MV-4-11 (cell line): ENCODE data around the gene MAST4.

ENCODE experiments used
- DNase-seq: peaks from one replicate; lab custom pipeline; 2025; lab: John Stamatoyannopoulos, UW

MAST4 gene

DNA sequence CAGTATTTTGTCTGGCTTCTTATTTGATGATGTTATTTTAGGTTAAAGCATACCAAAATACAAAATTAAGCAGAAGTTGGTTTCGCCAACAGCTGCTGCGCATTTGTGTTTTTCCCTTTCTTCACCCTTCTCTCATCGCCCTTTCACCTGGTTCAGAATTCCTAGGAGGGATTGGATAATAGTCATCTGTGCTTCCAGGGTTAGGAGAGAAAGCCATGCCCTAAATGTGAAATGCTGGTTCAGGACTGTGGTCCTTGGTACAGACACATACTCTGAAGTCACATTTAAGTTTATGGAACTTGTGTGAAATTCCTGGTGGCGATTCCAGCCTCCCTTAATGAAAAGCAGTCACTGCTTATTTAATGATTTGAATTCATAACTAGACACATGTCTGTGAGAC is 7.7 kb downstream of the MAST4 start:
- DNase-seq: no peak

DNA sequence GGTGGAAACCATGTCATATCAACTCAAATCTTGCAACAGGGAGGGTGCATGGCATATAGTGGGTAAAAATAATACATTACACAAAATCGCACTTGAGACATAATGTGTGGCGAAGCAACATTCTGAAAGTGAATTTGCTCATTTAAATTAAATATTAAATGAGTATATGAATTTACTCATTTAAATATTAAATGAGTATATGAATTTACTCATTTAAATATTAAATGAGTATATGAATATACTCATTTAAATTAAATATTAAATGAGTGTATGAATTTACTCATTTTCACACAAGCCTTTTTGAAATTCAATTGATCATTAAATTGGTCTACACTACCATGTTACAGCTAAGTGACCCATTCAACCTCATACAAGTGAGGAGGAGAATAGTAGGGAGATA is 10.5 kb downstream of the MAST4 start:
- DNase-seq: no peak

DNA sequence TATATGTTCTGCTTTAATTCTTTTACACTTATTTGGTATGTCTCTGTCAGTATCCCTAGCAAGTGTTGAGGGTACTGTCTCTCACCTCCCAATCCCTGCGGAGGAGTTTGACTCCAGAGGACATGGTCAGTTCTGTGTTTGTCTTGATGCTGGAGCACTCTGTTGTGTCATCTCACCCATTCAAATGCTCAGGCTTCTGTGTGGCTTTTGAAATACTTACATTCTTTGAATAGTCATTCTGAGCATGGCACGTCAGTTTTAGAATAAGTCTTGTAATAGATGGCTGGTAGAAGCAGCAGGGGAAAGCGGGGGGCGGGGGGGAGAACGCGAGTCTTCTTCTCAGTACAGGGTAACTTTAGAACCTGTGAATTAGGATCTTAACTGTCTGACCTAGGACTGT is 12.3 kb downstream of the MAST4 start:
- DNase-seq: no peak

DNA sequence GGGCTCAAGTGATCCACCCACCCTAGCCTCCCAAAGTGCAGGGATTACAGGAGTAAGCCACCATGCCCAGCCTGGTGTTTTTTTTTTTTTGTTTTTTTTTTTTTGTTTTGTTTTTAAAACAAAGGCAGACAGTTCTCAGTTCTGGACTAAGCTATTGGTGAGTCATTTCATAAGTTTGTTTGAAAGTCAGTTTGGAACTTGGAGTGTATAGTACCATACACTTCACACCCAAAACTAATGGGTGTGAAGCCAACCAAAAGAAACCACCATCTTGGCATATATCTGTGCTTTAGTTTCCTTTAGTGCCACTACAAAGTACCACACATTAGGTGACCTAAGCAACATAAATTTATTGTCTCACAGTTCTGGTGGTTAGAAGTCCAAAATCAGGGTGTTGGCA is 13.4 kb downstream of the MAST4 start:
- no peak for DNase-seq

DNA sequence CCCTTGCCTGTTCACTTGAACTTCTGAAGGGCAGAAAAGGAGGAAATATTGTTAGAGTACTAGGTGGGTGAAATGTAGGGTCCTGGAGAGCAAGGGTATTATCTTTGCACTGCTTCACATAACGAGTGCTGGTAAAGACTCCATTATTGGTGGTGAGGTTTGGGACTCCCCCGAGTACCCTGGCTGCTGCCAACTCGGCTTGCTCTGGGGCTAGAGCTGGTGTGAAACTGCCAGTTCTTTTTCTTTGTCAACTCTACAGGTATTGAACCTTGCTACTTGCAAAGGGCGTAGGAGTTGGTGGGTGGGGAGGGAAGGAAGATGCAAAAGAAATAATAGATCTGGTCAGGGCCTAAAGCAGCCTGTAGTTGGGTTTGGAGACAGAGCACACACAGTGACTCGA is 16.0 kb downstream of the MAST4 start:
- no peak for DNase-seq

DNA sequence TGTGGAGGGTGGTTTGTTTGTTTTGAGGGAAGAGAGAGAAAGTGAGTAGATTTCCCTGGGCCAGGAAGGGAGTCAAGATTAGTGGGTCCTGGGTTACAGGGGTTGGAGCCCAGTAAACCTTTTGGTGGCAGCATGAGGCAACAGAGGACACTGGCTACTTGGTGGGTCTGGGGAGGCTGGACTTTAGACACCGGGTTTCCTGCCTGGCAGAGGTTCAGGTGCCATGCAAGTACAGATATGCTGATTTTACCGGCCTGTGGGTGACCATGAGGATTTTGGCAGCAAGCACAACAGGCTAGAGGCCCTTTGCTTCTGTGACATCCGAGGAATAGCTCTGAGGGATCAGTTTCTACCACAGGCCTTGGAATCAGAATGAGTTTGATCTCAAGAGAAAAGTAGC is 18.9 kb downstream of the MAST4 start:
- no peak for DNase-seq

DNA sequence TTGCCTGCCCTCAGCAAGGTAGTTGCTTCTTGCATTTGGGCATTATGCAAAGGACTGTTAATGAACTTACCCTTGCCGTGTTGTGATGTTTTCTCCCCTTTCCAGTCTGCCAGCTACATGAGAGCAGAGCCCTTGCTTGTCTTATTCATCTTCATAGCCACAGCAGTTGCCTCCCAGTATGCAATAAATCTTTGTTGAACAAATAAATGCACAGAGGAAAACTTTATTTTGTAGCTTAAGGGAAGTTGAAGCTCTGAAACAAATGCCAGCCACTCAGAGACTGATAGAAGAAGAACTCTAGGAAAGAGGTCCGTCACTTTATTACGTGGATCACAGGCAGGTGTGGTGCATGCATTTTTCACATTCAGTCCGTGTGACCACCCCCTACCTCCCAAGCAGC is 19.7 kb downstream of the MAST4 start:
- no peak for DNase-seq

DNA sequence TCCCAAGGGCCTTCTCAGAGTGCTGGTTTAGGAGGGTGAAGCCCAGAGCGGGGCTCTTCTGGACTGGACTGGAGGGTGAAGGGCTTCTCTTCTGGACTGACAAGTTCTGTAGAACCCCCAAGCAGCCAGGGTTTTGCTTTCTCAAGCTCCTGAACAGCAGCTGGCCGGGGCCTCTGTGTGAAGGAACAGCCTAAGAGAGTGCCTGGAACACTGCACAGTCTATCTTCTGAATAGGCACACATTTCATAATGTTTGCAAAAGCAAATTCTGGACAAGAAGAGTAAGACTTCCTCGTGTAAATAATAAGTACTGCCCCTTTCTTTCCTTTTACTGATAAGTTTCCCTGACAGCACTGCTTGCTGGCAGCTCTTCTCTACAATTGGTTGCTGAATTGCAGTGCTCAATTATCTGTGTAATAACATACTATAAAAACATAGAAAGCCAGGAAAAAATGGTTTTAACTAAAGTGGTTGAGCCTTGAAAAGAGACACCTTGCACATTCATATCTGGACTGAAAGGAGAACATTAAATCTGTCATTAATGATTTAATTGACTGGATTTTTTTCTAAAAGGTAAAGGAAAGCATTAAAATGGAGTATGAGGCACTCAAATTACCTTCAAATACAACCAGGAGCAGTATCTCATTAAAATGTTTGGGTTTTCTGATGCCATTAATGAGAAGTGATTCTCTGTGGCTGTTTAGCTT is 20.5 kb downstream of the MAST4 start:
- DNase-seq: no peak

DNA sequence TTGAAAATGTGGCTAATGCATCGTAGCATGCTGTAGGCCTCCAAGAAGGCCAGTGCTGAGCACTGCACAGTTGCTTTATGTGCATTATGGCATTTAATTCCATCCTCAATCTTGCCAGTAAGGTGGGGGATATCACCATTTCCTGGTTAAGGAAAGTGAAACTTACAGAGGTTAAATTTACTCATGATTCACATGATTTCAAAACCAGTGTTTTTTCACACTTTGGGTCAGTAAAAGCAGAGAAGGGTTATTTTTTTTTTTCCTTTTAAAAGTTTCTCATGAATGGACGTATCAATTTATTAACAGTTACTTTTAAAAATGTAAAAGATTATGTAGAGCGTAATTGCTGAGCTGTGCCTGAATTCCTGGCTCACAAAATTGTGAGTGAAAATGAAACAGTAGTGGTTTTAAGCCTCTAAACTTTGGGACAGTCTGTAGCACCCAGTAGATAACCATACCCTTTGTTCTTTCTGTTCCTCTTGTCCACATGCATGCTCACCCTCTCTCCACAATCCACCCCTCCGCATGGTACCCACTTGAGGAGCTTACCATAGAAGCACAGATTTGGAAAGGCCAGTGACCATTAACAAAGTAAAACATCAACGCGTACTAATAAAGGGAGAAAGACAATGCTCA is 21.2 kb downstream of the MAST4 start:
- DNase-seq: peak; percentile 44

DNA sequence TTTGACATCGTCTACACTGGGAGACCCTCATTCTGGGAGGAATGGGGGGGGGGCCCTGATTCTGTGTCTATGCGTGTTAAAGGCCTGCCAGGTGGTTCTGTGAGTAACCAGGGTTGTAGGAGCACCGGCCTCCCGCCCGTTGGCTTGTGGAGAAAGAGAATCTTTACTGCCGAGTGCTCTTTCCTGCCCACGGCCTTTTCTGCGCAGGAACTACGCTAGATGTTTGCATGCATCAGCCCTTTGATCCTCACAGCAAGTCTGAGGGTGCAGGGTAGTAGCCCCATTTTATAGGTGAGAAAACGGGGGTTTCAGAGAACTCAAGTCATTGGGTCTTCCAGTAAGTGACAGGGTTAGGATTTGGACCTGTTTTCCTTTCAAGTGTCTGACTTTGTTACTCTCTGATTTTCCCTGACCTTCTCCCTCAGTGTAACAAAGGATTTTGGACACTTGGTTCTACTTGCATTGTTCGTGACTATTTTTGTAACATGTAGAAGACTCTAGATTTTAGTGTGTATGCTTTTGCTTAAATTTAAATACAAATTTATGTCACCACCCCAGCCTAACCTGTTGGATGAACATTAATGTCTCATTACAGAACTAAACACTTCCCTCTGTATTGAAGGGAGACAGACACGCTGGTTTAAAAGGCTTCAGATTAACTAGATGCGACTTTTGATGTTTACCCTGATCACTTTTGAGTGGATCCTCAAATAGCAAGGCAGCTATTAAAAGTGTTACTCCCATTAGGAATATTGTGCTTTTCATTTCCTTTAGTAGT is 22.0 kb downstream of the MAST4 start:
- no peak for DNase-seq

DNA sequence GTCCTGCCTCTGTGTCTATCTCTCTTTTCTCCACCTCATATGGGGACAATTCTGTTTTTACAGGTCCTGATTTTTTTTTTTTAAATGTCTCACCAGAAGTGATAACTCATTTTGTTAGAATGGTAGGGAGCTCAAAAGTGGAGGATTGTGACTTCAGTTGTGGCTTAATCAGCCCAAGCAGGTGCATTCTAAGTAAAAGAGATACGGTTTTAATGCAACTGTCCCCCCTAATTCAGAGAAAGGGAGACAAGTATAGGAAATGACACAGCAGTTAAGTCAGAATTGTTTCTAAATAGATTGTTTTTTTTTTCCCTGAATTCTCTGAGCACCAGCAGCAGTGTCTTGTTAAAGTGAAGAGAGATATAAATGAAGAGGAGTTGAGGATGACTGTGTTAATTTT is 24.5 kb downstream of the MAST4 start:
- no peak for DNase-seq

DNA sequence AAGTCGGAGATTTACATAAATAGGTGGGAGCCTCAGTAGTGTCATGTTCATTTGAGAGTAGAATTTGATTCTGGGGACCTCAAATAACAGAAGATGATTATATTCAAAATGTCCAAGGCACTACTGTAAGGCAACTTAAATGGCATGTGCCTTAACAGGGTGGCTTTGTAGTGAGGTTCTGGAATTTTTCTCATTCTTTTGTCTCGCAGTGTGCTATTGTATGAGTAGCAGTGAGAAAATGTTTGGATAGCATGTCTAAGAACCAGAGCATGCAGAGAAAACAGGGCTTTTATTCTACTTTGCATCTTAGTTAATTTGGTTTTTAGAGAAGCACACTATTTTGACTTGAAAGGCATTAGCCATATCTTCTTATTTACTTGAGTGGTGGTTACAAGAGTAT is 25.0 kb downstream of the MAST4 start:
- no peak for DNase-seq

DNA sequence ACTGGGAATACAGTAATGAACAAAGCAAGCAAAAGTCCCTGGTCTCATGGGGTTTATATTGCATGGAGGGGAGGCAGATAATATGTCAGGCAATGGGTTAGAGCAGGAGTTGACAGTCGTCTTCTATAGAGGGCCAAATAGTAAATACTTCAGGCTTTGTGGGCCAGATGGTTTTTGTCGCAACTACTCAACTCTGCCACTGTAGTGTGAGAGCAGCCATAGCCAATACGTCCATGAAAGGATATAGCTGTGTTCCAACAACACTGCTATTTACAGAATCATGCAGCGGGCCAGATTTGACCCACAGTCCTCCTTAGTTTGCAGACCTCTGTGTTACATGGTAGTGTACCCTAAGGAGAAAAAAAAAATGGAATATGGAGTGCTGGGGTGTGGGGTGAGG is 25.5 kb downstream of the MAST4 start:
- no peak for DNase-seq

DNA sequence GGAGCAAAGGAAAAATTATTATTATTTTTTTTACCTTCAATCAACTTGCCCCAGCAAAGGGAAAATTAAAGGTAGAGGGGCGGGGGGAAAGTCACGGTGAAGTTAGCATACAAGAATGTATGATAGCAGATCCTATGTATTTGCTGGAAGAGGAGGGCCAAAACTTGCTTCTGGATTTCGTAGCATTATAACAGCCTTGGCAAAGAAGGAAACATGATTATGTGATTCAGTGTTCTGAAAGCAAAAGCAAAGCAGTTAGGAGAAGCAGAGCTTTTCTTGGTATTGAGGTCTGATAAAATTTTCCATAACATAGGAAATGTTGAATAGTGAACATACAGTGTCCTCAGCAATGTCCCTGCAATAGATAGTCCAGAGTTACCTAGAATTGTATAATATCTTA is 32.4 kb downstream of the MAST4 start:
- DNase-seq: no peak

DNA sequence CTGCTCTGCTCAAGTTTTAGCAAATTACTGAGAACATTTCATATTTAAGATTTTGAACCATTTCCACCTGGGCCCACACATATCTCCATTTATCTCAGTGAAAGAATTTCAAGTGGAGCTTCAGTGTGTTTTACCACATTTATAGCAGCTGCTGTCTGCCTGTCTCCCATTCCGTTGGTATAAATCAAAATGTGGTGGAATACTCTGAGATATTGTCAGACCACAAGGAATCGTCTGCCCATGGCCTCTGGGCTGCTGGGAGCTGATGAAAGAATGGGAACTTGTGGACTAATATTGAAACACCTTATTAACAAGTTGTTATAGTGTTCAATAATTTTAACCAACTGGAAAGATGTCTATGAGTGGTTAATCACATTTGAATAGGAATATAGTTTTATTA is 33.3 kb downstream of the MAST4 start:
- no peak for DNase-seq

DNA sequence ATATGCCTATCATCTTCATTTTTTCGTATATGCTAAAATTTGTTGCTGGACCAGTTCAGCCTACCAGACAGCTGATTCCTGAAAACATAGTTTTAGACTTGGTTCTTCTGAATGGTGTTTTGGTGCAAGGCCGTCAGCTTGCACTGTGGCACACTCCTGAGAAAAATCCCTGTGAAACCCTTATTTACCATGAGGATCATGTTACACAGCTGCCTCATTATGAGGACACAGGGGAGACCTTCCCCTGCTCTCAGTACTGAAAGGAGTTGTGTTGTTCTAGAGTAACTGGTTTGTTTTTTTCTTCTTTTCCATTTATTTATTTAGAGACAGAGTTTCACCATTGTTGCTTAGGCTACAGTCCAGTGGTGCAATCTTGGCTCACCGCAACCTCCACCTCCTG is 37.6 kb downstream of the MAST4 start:
- no peak for DNase-seq

DNA sequence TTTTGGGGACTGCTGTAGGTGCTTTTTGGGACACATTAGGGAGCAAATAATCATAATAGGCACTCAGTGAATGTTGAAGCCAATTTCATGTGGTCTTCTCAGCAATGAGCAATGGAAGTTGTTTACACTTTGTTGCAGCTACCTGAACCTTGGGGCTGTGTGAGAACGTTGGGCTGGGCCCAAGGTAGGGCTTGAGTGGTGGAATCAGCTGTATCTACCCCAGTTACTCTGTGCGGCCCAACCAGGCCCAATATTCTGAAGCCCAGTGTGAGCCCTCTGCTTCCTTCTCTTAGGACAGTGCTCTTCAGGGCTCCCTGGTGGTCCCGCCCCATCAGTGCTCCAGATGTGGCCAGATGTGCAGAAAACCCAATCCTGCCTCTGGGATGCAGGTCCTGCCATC is 38.4 kb downstream of the MAST4 start:
- DNase-seq: no peak

DNA sequence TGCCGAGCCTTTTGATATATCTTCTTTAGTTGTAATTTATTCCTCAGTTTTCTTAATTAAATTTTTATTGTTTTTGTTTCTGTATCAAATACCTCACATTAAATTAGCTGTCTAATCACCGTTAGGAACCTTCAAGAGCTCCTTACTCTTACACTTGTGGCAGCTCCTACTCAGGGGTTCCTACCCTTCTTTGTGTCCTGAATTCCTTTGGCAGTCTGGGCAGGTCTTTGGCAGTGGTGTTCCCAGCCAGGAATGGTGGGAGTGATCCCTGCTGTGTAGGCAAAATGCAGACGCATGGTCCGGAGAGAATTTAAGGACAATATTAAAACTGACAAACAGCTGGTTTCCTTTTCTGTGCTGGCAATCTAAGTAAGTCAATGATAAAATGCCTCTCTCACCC is 41.8 kb downstream of the MAST4 start:
- DNase-seq: no peak

DNA sequence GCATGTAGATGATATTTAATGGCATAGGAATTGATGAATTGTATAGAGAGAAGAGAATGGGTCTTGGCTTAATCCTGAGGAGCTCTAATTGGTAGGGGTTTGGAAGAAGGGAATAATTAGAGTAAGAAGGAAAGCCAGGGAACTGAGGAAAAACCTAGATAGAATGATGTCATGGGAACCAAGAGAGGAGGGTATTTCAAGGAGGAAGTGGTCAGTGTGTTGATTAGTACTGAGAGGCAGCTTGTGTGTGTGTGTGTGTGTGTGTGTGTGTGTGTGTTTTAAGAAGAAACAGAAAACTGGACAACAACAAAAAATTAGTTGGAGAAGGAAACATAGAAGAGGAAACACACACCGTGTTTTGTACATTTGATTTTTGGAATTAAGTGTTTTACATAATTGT is 42.8 kb downstream of the MAST4 start:
- peak; percentile 44 for DNase-seq

DNA sequence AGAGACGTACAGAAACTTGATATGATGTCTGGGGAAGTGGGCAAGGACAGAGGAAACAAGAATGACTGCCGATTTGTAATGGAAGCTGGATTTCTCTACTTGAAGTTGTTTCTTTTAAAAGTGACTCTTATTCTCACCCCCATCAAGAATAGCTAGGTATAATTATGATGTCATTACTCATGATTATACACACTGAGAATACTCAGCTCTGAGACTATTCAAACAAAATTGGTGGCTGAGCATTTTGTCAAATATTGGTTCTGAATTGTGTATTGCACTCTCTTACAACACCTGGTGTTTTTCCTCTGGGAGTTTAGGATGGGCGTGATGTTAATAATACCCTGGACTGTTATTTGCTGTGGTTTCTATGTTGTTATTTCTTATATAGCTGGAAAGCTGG is 46.3 kb downstream of the MAST4 start:
- DNase-seq: no peak

DNA sequence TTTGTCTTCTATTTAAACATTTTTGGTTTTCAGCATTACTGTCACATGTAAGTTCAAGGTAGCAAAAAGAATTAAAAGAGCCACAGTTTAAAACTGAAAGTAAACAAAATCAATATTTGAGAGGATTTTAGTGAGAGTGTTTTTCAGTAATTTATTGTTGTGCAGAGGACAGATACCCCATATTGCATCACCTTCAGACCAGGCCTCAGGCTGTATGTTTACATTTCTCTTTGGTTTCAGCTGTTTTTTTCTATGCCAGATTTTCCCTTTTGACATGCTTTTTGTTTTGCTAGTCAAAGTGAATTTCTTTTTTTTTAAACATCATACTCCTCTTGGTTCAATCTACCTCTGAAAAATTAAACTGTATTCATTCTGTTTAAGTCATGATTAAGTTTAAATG is 47.2 kb downstream of the MAST4 start:
- no peak for DNase-seq

DNA sequence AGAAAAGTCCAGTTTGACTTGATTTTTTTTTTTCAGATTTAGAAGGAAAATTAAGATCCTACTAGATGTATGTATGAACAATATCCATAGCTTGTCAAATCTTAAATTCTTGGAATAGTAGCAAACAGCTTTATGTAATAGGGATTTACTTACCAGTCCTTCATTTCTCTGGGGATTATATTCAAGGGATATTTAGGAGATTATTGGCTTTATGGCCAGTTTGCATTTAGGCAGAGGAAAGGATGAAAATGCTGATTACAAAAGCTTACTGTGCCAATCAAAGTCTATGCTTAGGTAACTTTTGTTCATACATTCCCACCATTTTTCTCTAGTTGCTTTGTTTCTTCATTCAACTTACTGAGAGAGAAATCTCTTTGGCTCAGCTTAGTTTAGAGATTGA is 47.9 kb downstream of the MAST4 start:
- DNase-seq: no peak

DNA sequence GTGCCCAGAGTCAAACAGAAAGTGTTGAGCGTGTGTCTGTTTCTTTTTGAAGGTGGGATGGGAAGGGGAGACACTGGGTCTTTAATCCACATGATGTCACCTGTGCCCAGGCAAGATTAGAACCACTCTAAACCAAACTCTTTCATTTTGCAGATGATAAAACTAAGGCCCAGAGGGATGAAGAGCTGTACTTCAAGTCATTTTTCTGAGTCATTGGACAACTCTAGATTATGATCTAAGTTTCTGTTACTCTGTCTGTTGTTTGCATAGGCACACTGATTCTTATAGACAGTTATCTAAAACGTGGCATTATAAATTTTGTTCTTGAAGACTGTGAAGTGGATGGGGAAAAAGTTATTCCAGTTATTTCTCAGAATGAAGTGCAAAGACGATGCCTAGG is 48.8 kb downstream of the MAST4 start:
- DNase-seq: no peak
